ENCODE results near the gene ADAM21.
"Not testable (repeated sequence)": the region's sequence is repeated elsewhere in the genome, so short reads cannot be mapped to it uniquely, and the experiment has no call there.

ADAM21 gene

GRCh38 chr14:70451874-70452273 lies at the start of gene ADAM21:
TSS of gene ADAM21 (plus strand) at chr14:70452174. CDS start at chr14:70457500, 5,326 bp downstream.
- DNase-seq (ENCODE audit: low read depth, low spot score), result no peak

GRCh38 chr14:70403335-70403734 lies 48.6 kb upstream of the ADAM21 start:
- DNase-seq (ENCODE audit: low read depth, low spot score), result not testable (repeated sequence)

DNA sequence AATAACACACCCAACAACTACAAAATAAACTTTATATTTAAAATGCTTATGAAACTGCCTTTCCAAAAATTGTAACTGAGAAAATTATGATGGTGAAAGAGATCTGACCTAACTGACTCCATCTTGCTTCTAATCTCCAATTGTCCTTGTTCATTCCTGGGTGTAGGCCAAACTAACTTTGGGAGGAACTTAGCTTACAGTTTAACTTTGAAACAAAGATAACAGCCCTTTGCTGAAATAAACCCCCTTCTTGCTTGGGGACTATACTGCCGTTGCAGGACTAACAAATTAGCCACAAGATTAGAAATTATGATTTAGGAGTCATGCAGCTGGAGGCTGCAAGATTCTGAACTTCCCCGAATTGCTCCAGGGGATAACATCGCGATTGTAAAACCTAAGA lies 45.8 kb upstream of the ADAM21 start:
- not testable (repeated sequence) for DNase-seq (ENCODE audit: low read depth, low spot score)

GRCh38 chr14:70407621-70408020 lies 44.4 kb upstream of the ADAM21 start:
- no peak for DNase-seq (ENCODE audit: low read depth, low spot score)

DNA sequence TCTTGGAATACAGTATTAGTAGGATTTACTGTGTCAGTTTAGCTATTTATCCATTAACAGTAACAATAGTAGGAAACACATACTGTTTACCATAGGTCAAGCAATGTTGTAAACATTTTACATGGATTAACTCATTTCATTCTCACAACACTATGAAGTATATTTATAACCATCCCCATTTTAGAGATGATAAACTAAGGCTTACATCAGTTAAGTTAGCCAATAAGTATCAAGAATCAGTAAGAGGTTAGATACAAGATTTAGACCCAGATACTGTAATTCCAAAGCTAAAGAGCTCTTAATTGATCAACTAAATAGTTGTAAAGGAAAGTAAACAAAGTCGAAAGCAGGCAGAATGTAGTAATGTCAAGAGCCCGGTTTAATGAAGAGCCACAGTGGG lies 36.2 kb upstream of the ADAM21 start:
- no peak for DNase-seq (ENCODE audit: low read depth, low spot score)

DNA sequence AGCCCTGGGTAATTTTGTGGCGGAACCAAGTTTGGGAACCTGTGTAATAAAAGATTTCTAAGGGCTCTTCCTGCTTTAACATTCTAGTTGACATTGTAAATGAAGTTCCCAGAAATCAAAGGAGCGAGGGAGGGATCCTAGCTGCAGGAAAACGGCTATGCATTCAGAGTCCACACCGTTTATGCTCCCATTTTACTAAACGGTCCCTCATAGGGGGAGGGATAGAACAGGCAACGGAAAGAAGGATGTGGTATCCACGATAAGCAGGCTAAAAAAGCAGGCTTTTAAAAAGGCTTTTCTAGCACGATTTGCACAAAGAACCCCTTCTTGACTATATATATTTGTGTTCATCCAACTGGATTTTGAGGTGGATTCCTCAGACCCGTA lies 35.6 kb upstream of the ADAM21 start:
- no peak for DNase-seq (ENCODE audit: low read depth, low spot score)

DNA sequence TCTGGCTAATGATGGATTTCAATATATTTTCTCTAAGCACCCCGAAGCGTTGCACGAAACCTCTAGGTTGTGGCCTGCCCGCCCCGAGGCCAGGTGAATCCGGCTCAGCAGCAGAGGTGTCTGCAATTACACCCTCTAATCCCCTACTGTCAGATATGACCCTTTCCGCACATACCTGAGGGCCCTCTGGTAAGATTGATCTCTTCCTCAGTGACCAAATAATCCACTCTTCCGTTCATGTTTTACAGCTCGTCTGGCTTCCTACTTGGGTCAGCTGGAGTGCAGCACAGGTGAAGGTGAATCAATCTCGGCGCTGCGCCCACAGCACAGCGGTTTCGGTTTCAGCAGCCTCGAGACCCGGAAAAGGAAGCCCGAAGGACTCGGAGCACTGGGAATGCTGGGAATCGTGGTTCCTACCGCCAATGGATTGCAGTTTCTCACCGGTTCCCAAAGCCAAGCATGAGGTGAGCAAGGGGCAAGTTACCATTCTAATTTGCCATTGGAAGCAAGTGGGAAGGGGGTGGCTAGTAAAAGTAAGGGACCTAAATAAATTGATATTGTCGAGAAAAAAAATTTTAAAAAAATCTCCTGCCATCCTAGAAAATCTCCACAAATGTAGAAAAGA lies 35.1 kb upstream of the ADAM21 start, which contains the start of gene SYNJ2BP:
SYNJ2BP (minus strand) TSS at position 366 of the 625 bp plus-strand sequence; CDS start at position 239, 127 bp downstream.
- peak; percentile 72 for DNase-seq (ENCODE audit: low read depth, low spot score)

- DNase-seq (ENCODE audit: low read depth, low spot score), result not testable (repeated sequence)
Observed at GRCh38 chr14:70419270-70419931, 32.6 kb upstream of the ADAM21 start.

DNA sequence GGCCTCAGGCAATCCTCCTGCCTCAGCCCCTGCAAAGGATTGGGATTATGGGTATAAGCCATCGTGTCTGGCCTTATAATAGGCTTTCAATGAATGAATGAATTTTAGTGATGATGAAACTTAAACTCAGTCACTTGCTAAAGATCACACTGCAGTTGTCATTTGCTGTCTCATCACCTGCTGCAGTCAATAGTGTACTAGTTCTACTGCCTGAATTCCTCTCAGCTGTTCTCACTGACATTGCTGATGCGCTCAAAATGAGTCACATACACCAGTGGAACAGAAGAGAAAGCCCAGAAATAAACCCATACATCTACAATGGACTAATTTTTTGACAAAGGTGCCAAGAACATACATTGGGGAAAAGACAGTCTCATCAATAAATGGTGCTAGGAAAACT lies 29.4 kb upstream of the ADAM21 start:
- no peak for DNase-seq (ENCODE audit: low read depth, low spot score)

GRCh38 chr14:70425354-70425753 lies 26.6 kb upstream of the ADAM21 start:
- no peak for DNase-seq (ENCODE audit: low read depth, low spot score)

GRCh38 chr14:70426555-70426954 lies 25.4 kb upstream of the ADAM21 start:
- DNase-seq (ENCODE audit: low read depth, low spot score), result not testable (repeated sequence)

DNA sequence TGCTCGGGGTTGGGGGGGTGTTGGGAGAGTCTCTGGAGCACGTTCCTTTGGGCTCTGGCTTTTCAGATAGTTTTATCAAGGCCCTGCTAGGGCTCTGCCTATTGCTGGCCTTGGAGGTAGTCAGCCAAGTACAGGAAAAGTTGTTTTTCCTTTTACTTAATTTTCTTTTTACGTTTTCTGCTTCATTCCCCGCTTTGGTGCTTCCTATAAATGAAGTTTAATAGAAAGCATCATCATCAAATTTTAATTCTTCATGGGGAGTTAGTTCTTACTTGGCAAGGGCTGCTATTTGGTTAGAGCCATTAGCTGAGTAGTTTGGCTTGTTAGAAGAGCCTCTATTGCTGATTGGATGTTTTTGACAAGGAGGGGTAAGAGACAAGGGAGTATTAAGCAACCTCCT lies 15.1 kb upstream of the ADAM21 start:
- no peak for DNase-seq (ENCODE audit: low read depth, low spot score)

GRCh38 chr14:70441641-70442040 lies 10.3 kb upstream of the ADAM21 start:
- DNase-seq (ENCODE audit: low read depth, low spot score), result no peak

GRCh38 chr14:70442750-70443149 lies 9.2 kb upstream of the ADAM21 start:
- no peak for DNase-seq (ENCODE audit: low read depth, low spot score)

DNA sequence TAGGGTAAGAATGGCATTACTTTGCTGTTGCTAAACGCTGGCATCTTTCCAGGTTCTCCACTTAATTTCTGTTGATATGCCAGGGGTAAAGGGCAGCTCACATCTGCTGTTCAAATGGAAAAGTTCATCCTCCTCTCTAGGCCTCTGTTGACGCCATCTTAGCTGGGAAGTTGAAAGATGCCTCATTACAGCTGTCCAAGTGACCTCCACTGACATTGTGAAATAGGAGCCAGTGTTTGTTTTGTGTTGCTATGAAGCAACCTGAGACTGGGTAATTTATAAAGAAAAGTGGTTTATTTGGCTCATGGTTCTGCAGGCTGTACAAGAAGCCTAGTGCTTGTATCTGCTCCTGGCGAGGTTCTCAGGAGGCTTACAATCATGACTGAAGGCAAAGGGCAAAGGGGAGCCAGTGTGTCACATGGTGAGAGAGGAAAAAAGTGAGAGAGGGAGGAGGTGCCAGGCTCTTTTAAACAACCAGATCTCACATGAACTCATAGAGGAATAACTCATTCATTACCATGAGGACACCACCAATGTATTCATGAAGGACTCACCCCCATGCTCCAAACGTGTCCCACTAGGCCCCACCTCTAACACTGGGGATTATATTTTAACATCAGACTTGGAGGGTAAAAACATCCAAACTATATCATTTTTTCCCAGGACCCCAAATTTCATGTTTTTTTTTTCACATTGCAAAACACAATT lies 3.2 kb upstream of the ADAM21 start:
- DNase-seq (ENCODE audit: low read depth, low spot score), result no peak

DNA sequence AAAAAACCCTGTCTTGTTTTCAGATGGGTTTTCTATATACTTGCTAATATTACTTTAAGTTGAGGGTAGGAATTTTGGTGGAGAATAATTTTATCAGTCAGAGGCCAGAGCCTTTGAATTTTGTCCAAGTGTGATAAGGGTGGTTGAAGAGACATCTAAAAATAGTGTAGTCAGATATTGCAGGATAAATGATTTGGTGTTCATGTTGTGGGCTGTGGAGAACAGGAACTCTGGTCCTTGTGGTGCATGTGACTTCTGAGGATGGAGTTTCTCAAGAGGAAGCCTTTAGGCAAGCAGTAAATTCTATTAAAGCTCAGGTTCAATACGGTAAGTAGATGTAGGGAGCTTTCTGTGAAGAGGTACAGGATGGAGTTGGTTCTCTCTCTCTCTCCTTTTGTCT lies 2.8 kb downstream of the ADAM21 start:
- DNase-seq (ENCODE audit: low read depth, low spot score), result no peak

- DNase-seq (ENCODE audit: low read depth, low spot score), result no peak
Observed at GRCh38 chr14:70468731-70469130, 16.8 kb downstream of the ADAM21 start.

- not testable (repeated sequence) for DNase-seq (ENCODE audit: low read depth, low spot score)
Observed at GRCh38 chr14:70470863-70471563, 19.0 kb downstream of the ADAM21 start.

DNA sequence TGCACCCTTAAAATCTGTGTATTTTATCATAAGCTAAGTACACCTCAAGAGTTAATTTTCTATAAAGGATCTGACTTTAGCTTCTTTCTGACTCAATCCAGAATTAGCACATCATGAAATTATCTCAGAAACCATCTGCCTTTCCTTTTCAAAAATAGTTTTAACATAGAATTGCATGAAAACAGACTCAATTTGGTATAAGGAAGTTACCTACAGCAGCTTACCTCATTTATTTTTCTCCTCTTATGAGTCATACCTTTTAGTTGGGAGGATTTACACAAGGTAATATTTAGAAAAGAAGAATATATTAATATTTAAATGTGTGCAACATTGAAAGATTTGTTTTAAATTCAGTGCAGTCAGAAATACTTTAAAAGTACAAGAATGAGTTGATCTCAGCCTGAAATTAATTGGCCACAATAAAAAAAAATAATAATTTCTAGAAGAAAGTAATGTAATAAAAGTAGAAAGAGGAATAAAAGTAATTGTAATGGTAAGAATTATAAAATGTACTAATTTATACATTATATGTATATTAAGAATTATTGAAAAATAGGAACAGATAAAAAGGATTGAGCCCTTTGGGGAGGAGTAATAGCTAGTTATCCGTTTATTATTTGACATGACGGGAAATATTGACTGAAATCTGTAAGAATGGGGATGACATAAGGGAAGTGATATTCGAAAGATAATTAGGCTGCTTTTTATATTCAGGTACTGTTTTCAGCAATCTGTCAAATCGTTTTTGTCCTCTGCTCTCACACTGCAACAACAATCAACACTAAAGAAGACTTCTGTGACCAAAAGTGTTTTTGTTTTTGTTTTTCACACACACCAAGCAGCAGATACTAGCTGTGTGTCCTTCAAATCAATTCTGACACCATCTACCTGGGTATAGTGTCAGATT lies 20.5 kb downstream of the ADAM21 start:
- DNase-seq (ENCODE audit: low read depth, low spot score), result no peak

GRCh38 chr14:70473825-70474224 lies 21.9 kb downstream of the ADAM21 start:
- DNase-seq (ENCODE audit: low read depth, low spot score), result no peak

- DNase-seq (ENCODE audit: low read depth, low spot score), result not testable (repeated sequence)
Observed at GRCh38 chr14:70475459-70475858, 23.5 kb downstream of the ADAM21 start.

All from iPS DF 19.7 (cell line).